Ammon's horn (tissue), 1 donor: ENCODE measurements around the gene ARHGAP40.
A peak's percentile ranks its signal among the peaks of the same experiment; 100 is the strongest.

ENCODE experiments used
- DNase-seq: peaks from one replicate; pipeline ENCODE4 v3.0.0-alpha.2; 2016; ENCODE audit warnings: low spot score

ARHGAP40 gene

DNA sequence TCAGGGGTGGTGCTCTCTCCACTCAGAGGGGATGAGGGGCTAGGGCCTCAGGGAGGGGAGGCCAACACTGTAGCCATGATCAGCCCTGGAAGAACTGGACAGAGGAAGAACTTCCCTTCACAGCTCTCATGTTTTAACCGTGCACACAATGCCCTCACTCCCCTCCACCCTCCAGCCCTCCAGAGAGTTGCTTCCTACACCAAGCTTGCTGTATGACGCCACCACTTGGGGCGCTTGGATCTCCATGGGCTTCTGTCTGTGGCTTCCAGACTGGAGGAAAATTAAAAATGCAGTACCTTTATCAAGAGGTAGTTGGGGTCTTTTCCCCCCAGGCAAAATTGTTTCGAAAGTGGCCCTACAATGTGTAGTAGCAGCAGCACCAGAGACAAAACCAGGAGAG is 48.4 kb downstream of the ARHGAP40 start:
- no peak for DNase-seq

DNA sequence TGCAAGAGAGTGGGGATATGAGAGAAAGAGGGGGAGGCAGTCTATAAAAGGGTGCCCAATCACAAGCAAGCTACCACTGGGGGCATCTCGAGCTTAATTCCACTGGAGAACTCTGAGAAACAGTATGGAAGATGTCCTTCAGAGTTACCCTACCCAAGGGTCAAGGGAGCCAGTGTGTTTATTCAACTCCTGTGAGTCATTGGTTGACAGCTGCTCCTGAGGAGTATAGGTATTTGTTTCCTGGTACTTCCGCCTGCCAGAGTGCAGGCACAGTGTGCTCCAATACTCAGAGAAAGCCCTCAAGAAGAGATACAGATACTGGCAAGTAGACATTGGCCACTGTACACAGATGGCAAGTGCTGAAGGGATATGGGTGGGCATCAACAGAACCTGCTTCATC is 49.5 kb downstream of the ARHGAP40 start:
- no peak for DNase-seq

DNA sequence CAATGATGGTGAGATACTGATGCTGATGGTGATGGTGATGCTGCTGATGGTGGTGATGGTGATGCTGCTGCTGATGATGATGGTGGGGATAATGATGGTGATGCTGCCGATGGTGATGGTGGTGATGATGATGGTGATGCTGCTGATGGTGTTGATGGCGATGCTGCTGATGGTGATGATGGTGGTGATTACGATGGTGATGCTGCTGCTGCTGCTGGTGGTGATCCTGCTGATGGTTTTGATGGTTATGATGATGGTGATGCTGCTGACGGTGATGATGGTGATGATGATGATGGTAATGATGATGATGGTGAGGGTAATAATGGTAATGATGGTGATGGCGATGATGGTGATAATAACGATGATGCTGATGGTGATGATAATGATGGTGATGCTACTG is 50.0 kb downstream of the ARHGAP40 start:
- no peak for DNase-seq

DNA sequence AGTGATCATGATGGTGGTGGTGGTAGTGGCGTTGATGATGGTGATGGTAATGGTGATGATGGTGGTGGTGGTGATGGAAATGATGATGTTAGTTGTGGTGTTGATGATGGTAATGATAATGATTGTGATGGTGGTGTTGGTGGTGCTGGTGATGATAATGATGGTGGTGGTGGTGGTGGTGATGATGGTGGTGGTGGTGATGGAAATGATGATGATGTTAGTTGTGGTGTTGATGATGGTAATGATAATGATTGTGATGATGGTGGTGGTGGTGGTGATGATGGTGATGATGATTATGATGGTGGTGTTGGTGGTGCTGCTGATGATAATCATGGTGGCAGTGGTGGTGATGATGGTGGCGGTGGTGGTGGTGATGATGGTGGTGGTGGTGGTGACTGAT is 51.4 kb downstream of the ARHGAP40 start:
- no peak for DNase-seq

DNA sequence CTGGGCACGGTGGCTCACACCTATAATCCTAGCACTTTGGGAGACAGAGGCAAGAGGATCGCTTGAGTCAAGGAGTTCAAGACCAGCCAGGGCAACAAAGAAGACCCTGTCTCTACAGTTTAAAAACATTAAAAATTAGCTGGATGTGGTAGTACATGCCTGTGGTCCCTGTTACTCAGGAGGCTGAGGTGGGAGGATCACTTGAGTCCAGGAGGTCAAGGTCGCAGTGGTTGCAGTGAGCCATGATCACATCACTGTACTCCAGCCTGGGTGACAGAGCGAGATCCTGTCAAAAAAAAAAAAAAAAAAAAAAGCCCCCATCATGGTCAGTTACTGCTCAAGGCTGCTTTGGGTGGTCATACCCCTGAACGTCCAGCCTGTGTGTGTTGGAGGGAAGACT is 55.8 kb downstream of the ARHGAP40 start:
- DNase-seq = no peak

DNA sequence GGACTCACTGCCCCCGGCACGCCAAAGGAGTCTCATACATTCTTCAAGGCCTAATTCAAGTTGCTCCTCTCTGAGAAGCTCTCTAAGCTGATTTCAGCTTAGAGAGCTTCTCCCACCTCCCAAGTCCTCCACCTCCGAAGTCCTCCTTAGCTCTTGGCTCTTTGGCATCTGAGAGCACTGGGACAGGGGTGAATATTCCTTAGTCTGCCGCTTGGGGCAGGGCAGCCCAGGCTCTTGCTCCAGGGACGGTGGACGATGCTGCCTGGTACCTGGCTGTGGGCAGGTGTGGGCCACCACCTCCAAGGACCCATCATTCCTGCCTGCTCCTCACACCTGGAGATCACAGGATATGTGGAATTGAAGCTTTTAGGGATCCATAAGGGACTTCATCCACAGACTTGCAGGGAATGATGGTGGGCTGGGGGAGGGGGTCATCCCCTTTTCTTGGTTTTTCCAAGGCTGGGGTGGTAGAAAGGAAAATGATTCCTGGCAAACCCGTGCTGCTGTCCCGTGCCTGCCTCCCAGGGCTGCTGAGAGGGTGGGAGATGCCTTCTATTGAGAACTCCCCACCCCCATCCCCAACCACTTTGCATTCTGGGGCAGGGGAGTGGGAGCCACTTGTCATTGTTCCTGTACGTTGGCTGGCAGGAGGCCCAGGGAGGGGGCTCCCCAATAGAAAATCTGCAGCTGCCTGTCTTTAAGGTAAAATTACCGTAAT is 57.4 kb downstream of the ARHGAP40 start:
- DNase-seq = peak; percentile 50

DNA sequence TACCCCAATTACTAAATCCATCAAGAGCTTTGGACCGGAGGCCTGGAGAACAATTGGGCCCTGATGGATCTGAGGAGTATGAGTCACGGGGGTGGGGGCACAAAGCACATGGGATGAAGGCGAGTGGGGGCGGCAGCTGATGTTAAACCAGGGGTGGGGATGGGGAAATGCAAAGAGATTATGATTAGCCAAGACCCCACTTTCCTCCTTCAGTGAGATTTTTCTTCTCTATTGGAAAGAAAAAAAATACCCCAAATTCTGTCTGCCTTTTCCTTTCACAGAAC is 57.9 kb downstream of the ARHGAP40 start:
- no peak for DNase-seq

DNA sequence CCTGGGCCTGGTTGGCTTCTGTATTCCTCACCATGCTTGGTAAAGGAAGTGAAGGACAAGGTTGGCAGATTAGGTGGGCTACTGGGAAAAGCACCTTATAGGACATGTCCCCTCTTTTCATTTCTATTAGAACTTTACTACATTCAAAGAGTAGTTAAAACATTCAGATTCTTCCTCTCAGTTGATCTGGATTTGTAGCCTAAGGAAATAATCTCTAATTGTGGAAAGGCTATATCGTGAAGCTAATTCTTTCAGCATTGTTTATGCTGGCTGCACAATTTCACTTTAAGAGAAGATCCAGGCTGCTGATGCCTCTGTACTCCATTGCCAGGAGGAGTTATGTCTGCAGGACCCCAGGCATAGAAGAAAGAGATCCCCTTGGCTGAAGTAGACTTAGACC is 58.8 kb downstream of the ARHGAP40 start:
- DNase-seq = no peak

DNA sequence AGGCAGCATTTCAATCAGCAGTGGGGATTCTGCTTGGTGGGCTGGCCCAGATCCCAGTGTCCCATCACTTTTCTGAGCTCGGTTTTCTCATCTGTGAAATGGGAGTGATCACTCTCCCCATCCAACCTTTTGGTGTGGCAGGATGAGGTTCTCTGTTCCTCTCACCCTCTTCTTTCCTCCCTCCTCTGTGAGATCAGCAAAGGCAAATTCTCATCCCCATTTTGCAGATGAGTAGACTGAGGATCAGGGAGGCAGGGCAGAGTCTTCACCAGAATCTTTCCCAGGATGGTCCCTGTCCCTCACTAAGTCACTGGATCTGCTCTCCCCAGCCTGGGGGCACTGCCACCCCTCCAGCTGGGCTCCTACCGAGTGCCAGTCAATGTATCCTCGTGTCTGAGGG is 62.1 kb downstream of the ARHGAP40 start:
- no peak for DNase-seq

DNA sequence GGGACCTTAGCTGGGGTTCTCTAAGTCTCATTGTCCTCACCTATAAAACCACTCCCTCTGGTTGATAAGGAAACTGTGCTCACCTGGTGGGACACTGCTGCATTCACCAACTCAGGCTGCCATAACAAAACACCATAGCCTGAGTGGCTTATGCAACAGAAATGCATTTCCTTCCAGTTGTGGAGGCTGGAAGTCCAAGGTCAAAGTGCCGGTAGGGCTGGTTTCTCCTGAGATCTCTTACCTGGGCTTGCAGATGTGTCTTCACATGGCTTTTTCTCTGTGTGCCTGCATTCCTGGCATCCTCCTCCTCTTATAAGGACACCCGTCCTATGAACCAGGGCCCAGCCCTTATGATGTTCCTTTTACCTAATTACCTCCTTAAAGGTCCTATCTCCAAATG is 62.7 kb downstream of the ARHGAP40 start:
- no peak for DNase-seq

DNA sequence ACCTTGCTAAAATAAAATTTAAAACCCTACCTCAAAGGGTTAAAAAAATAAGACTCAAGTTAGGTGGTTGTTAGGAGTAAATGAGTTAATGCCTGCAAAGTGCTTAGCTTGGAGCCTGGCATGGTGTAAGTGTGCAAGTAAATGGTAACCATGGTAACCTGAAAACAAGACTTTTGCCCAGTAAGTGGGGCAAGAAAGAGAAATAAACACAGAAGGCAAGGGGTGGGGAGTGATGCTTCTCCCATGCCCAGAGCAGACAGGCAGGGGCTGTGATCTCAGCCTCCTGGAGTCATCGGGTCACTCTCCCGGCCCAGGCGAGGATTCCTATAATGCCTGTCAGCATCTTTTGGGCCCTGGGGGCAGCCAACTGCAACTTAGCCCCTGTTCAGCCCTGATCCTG is 63.5 kb downstream of the ARHGAP40 start:
- DNase-seq = peak; percentile 57

DNA sequence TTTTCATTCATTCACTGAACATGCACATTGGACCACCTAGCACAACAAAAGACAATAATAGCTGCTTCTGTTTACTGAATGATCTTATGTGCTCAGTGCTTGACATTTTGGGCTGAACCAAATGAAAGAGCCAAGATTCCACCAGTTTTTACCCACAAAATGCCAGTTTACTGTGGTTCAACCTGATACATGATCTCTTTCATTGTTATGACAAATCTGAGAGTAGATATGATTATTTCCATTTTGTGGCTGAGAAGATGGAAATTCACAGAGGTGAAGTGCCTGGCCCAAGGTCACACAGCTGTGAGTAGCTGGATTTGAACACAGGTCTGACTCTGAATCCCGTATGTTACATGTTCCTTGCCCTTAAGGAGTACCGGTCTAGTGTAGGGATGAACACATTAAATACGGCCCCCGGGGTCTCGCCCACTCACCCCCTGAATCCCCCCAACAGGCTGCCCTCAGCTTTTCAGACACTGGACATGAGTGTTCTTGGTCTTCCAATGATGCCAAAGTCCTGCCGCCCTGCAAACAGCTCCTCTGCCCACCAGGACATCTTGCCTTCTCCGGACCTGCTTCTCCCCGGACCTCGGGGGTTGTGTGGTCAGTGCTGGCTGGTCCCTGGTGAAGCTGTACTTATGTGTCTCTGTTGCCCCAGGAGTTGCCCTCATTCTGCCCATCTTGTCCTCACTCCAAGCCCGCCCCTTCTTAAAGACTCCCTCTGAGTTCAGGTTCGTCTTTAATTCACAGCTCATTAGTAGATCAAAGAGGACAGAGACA is 64.1 kb downstream of the ARHGAP40 start:
- no peak for DNase-seq

DNA sequence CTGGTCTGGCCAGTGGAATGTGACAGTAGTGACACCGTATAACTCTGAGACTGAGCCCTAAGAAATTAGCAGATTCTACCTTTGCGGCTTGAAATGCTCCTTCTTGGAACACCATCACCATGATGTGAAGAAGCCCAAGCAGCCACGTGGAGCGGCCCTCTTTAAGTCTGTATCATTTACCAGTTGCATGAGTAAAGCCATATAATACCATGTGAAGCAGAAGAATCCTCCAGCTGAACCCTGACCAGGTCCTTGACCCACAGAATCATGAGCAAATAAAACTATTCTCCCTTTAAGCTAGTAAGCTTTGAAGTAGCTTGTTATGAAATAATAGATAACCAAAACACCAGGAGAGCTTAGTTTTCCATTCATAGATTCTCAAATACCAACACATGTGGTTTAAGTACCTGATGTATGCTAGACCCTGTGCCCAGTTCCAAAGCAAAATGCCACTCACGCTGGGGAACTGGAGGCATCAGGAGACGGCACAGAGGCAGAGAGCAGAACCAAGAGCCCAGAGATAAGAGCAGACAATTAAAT is 65.9 kb downstream of the ARHGAP40 start:
- no peak for DNase-seq

DNA sequence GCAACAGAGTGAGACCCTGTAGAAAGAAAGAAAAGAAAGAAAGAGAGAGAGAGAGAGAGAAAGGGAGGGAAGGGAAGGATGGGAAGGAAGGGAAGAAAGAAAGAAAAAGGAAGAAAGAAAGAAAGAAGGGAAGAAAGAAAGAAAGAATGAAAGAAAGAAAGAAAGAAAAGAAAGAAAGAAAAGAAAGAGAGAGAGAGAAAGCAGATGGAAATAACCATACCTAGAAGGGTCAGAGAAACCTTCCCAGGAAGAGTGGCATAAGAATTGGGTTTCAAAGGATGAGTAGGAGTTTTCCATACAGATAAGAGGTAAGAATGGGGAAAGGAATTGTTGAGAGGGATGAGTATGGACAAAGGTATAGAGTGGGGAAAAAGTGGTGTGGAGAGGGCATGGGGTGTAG is 68.1 kb downstream of the ARHGAP40 start:
- no peak for DNase-seq

DNA sequence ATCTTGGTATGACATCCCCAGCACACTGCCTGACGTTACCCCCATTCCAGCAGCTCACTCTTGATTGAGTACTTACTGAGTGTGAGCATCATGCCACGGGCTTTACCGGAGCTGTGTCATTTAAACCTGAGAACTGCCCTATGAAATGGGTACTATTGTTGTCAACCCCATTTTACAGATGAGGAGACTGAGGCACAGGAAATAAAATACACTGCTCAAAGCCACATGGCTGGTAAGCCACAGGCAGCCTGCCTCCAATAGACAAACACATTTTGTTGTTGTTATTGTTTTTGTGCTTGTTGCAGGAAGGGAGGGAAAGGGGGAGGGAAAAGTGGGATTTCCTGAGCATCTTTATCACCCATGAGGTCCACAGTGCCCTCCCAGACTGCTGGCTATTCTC is 69.2 kb downstream of the ARHGAP40 start:
- DNase-seq = no peak

DNA sequence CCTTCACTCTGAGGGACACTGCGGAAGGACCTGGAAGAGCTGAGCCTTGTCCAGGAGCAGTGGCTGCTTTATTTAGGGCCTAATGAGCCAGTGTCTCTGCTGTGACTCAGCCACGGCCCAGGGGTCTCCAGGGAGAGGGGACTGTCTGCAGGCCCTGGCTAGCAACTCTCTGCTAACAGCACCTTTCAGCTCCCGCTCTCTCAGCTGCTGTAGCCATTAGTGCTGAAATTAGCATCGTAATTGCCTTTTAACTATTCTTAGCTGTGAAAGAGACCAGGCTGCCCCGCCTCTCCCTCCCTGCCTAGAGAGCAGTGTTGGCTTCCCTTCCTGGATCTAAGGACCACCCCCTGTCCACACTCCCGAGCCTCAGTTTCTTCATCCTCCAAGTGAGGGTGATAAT is 69.6 kb downstream of the ARHGAP40 start:
- no peak for DNase-seq

DNA sequence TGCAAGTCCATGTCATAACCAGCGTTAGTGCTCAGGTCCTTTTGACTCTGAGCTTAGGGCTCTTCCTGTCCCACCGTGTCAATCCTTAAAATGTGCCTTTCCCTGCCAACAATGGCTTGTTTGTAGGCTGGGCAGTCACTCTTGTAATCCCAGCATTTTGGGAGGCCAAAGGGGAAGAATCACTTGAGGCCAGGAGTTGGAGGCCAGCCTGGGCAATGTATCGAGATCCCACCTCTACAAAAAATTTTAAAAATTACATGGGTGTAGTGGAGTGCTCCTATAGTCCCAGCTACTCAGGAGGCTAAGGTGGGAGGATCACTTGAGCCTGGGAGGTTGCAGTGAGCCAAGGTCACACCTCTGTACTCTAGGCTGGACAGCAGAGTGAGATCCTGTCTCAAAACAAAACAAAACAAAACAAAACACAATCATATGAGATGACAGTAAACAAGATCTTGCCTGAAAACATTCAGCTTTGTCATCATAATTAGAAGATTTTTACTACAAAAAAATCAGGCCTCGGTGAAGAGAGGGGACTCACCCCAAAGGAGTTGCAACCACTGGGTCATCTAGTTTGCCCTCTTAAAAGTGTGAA is 70.2 kb downstream of the ARHGAP40 start:
- no peak for DNase-seq

DNA sequence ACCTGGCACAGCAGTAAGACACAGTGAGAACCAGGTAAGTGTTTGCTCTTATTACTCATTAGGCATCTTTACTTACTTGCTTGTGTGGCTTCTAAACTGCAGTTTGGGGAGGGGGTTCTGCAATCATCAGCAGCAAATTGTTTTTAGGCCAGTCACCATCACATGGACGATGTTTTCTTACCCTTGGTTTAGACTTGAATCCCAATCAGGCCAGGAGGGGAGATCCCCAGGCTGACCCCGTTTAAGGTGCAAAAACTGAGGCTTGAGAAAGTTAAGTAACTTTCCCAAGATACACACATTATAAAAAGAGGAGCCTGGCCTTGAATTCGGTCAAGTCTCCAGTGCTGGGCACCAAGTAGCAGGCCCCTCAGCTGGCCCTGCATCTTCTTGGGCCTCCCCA is 70.9 kb downstream of the ARHGAP40 start:
- no peak for DNase-seq

DNA sequence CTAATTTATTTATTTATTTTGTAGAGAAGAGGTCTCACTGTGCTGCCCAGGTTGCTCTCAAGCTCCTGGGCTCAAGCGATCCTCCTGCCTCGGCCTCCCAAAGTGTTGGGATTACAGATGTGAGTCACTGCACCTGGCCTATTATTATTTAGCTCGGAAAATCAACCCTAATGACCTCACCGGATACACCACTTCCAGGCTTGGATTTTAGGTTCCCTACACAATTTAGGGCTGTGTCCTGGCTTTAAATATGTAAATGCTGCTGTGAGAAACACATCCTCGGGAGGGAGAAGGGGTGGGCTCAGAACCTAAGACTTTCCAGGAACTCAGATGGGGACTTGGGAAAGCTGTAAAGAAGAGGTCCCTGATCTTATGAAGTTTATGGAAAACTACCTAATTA is 71.7 kb downstream of the ARHGAP40 start:
- DNase-seq = no peak

DNA sequence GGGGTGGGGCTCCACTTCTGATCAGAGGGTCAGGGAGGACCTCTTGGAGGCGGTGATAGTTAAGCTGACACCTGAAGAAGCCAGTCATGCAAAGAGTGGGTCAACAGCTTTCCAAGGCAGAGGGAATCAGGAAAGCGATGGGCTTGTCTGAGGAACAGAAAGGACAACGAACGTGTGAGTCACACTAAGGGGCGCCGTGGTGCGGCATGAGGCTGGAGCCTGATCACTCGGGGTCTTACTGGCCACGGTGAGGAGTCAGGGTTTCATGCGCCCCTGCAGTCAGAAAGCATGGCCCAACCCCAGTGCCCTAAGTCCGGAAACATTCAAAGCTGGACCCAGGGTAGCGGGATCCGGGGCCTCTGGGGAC is 72.1 kb downstream of the ARHGAP40 start:
- DNase-seq = no peak

DNA sequence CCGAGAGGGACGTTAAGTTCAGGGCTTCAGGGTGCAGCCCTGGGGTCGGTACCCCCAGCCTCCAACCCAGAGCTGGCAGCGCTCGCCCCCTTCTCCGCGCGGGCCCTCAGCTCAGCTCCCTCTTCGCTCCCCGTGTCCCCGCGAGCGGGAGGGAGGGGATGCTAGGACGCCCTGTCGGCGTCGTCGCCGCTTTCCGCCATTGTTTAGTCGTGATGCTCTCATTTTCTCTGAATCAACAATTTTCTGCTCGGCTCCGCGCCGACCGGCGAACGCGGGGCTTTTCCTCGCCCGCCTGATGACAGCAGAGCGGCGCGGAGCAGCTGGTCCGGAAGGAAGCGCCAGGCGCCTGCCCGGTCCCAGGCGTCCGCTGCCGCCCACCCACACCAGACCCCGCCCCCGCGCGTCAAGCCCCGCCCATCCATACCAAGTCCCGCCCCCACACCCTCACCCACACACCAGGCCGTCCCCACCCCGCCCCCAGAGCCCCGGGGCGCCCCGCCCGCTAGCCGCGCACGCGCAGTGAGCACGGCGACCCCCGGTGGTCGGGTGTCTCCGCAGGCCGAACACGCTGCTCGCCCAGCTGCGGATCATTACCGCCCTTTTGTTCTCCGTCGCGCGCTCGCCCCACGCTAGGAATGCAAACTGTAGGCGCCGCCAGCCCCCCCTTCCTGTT is 72.6 kb downstream of the ARHGAP40 start:
- peak; percentile 84 for DNase-seq

DNA sequence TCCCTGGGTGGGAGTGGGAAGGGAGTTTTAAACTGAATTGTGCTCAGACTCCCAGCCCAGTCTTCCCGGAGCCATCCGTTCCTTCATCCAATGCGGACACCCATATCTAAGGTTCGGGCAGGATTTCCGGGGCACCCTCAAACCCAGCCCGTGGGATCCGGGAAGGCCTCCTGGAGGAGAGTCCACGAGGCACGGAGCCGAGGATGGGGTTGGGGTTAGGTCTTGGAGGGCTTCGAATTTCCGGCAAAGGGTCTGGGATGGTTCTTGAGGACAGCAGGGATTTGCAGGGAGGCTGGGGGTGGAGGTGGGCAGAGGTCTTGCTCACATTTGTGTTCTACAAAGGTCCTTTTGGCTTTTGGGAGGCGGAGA is 73.1 kb downstream of the ARHGAP40 start:
- DNase-seq = no peak

DNA sequence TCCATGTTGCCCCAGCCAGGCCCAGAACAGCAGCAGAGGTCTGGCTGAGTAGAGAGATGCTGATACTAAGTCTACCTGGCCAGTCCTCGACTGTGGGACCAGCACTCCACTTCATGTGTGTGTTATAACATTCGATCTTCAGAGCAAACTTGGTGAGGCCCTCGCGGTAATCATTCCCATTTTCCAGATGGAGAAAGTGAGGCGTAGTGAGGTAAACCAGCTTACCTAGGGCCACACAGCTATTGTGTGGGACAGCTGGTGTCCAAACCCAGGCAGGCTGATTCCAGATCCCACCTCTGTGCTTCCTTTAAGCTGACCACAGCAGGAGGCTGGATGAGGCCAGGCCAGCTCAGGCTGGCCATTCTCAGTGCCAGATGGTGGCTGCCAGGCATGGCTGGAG is 75.0 kb downstream of the ARHGAP40 start:
- DNase-seq = no peak
